HCT116 (cell line): ENCODE results near the gene TNFAIP8. TPM values are rescaled to one million over a fixed set of nuclear protein-coding genes. Genes with fewer than 3 reads are reported as not detected.

ENCODE experiments used
- ATAC-seq: fragments of 200-7000 bp; cut with Tn5 transposase; 2 replicates; pipeline ENCODE4 v1.9.1; 2020; ENCODE audit warnings: mild to moderate bottlenecking, moderate library complexity
- BruUV-seq: library from RNA; stranded (reverse); fragments of 400-500 nt; replicated peaks from 2 replicates; lab custom pipeline; 2021; lab: Mats Ljungman, UMichigan
- CTCF ChIA-PET: fragments of 300-600 bp; sonication (Branson Sonifier 250); formaldehyde crosslinking; loops from one replicate; lab custom pipeline; 2021; ENCODE audit warnings: antibody characterized with exemption; lab: Charles Lee
- POLR2A ChIA-PET: fragments of 300-600, 350-600 bp; sonication (Branson Sonifier 250); formaldehyde crosslinking; loops from one replicate; lab custom pipeline; 2021; ENCODE audit warnings: antibody characterized with exemption; lab: Charles Lee
- RAD21 ChIA-PET, 2 experiments: fragments of 300-600 bp; sonication (Branson Sonifier 250); formaldehyde crosslinking; loops; one replicate each; lab custom pipeline; 2023; ENCODE audit warnings: low total read pairs in 2 of 2; ENCODE audit not compliant: uncharacterized antibody in 2 of 2, unreplicated experiment in 2 of 2, low non-redundant PET in 1 of 2; lab: Charles Lee
- DNase-seq: peaks from one replicate; pipeline ENCODE4 v3.0.0-alpha.2; 2010; ENCODE audit warnings: low read depth, low spot score
- H2AFZ ChIP-seq: fragments of 200-600 bp; shearing (Covaris generic), sonication (generic); 2 replicates; pipeline ENCODE4 v1.6.1; 2017; ENCODE audit warnings: low read depth, mixed run types, mixed read lengths, antibody characterized with exemption, low read length; ENCODE audit not compliant: poor library complexity, severe bottlenecking
- H3K27ac ChIP-seq: 2 replicates; pipeline ENCODE4 v1.5.1; 2012; ENCODE audit warnings: low read depth, low read length
- H3K27me3 ChIP-seq: fragments of 200-600 bp; sonication (generic); 2 replicates; pipeline ENCODE4 v1.6.1; 2016; ENCODE audit warnings: mixed run types, low read length, mixed read lengths; ENCODE audit not compliant: insufficient read depth
- H3K36me3 ChIP-seq, 2 experiments: fragments of 200-500 bp in 1 of 2; fragments of 200-600 bp in 1 of 2; sonication (Bioruptor generic) in 1 of 2; sonication (generic) in 1 of 2; 2 replicates each; pipeline versions ENCODE4 v1.5.1 to v1.6.1; 2014 to 2016; ENCODE audit warnings: low read length in 2 of 2, inconsistent platforms in 1 of 2, mixed read lengths in 1 of 2, mixed run types in 1 of 2; ENCODE audit not compliant: insufficient read depth in 2 of 2, control insufficient read depth in 1 of 2
- H3K4me1 ChIP-seq, 2 experiments: fragments of 200-600 bp in 1 of 2; sonication (generic) in 1 of 2; 2 replicates each; pipeline versions ENCODE4 v1.5.1 to v1.6.1; 2012 to 2017; ENCODE audit warnings: low read length in 2 of 2, inconsistent platforms in 1 of 2, mild to moderate bottlenecking in 1 of 2, mixed read lengths in 1 of 2, mixed run types in 1 of 2, moderate library complexity in 1 of 2; ENCODE audit not compliant: insufficient read depth in 2 of 2, control insufficient read depth in 1 of 2
- H3K4me2 ChIP-seq: fragments of 200-600 bp; sonication (generic); 2 replicates; pipeline ENCODE4 v1.6.1; 2017; ENCODE audit warnings: mixed run types, low read length, mixed read lengths
- H3K4me3 ChIP-seq, 2 experiments: fragments of 200-600 bp in 1 of 2; sonication (generic) in 1 of 2; replicated peaks in 1 of 2; 2 replicates each; pipeline ENCODE4 v1.5.1; 2011 to 2016; ENCODE audit warnings: low read length in 2 of 2, control low read depth in 1 of 2, low read depth in 1 of 2, mild to moderate bottlenecking in 1 of 2, mixed read lengths in 1 of 2, mixed run types in 1 of 2
- H3K79me2 ChIP-seq: fragments of 200-600 bp; sonication (generic); 2 replicates; pipeline ENCODE4 v1.6.1; 2017; ENCODE audit warnings: mild to moderate bottlenecking, mixed run types, low read length, moderate library complexity, mixed read lengths; ENCODE audit not compliant: insufficient read depth
- H3K9ac ChIP-seq: fragments of 200-600 bp; sonication (generic); 2 replicates; pipeline ENCODE4 v1.6.1; 2016; ENCODE audit warnings: low read length, mixed read lengths
- H3K9me2 ChIP-seq: fragments of 200-600 bp; sonication (generic), shearing (Covaris generic); 2 replicates; pipeline ENCODE4 v1.6.1; 2017; ENCODE audit warnings: mixed run types, mild to moderate bottlenecking, moderate library complexity; ENCODE audit not compliant: insufficient read depth
- H3K9me3 ChIP-seq, 2 experiments: fragments of 200-500 bp in 1 of 2; fragments of 200-600 bp in 1 of 2; sonication (Bioruptor generic) in 1 of 2; sonication (generic) in 1 of 2; 2 replicates each; pipeline ENCODE4 v1.6.1; 2014 to 2017; ENCODE audit warnings: low read length in 2 of 2, mixed read lengths in 2 of 2, inconsistent platforms in 1 of 2, low read depth in 1 of 2, mild to moderate bottlenecking in 1 of 2, mixed run types in 1 of 2, moderate library complexity in 1 of 2; ENCODE audit not compliant: control insufficient read depth in 1 of 2, insufficient read depth in 1 of 2
- H4K20me1 ChIP-seq: fragments of 200-600 bp; sonication (generic), shearing (Covaris generic); 2 replicates; pipeline ENCODE4 v1.6.1; 2017; ENCODE audit warnings: mixed run types, mild to moderate bottlenecking, moderate library complexity; ENCODE audit not compliant: insufficient read depth
- EGR1 ChIP-seq: IDR thresholded peaks from 2 replicates; pipeline ENCODE4 v1.6.1; 2012; ENCODE audit warnings: low read depth
- ELF1 ChIP-seq: IDR thresholded peaks from 2 replicates; pipeline ENCODE4 v1.6.1; 2012; ENCODE audit warnings: low read depth, borderline replicate concordance
- EZH2 ChIP-seq: fragments of 200-600 bp; sonication (generic); IDR thresholded peaks from 2 replicates; pipeline ENCODE4 v1.6.1; 2017; ENCODE audit warnings: antibody characterized with exemption, mixed run types
- EZH2phosphoT487 ChIP-seq: fragments of 200-600 bp; IDR thresholded peaks from 2 replicates; pipeline ENCODE4 v1.6.1; 2018; ENCODE audit warnings: antibody characterized with exemption, borderline replicate concordance
- FOSL1 ChIP-seq: IDR thresholded peaks from 2 replicates; pipeline ENCODE4 v1.6.1; 2012; ENCODE audit warnings: low read depth
- JUND ChIP-seq: IDR thresholded peaks from 2 replicates; pipeline ENCODE4 v1.6.1; 2012
- POLR2A ChIP-seq: IDR thresholded peaks from 2 replicates; pipeline ENCODE4 v1.7.0; 2011; ENCODE audit warnings: borderline replicate concordance; ENCODE audit not compliant: insufficient read depth, insufficient read length; ENCODE audit errors: extremely low read depth
- POLR2AphosphoS5 ChIP-seq: IDR thresholded peaks from 2 replicates; pipeline ENCODE4 v1.6.1; 2011; ENCODE audit warnings: mild to moderate bottlenecking, low read depth, low read length, moderate library complexity
- RAD21 ChIP-seq: IDR thresholded peaks from 2 replicates; pipeline ENCODE4 v1.6.1; 2012; ENCODE audit warnings: low read depth, mild to moderate bottlenecking
- SIN3A ChIP-seq: IDR thresholded peaks from 2 replicates; pipeline ENCODE4 v1.6.1; 2012; ENCODE audit warnings: low read depth
- SP1 ChIP-seq: IDR thresholded peaks from 2 replicates; pipeline ENCODE4 v1.6.1; 2012; ENCODE audit warnings: low read depth
- SRF ChIP-seq: IDR thresholded peaks from 2 replicates; pipeline ENCODE4 v1.6.1; 2012; ENCODE audit warnings: low read depth
- TCF7L2 ChIP-seq: IDR thresholded peaks from 2 replicates; pipeline ENCODE4 v1.7.0; 2011; ENCODE audit warnings: borderline replicate concordance, inconsistent platforms; ENCODE audit not compliant: insufficient read depth, insufficient read length; ENCODE audit errors: extremely low read depth
- YY1 ChIP-seq: IDR thresholded peaks from 2 replicates; pipeline ENCODE4 v1.6.1; 2011; ENCODE audit warnings: low read length, low read depth, moderate library complexity, mild to moderate bottlenecking; ENCODE audit not compliant: insufficient replicate concordance; ENCODE audit errors: extremely low read depth
- ZFX ChIP-seq: fragments of 450-650 bp; IDR thresholded peaks from 2 replicates; pipeline ENCODE4 v1.6.1; 2017
- intact Hi-C: fragments of 100-400 bp; cut with micrococcal nuclease; formaldehyde crosslinking; loops from 2 replicates; pipeline ENCODE4 v1.10.0; 2022
- total RNA-seq: library from RNA; stranded (reverse); gene quantifications from one replicate; pipeline ENCODE4 v1.2.1, GENCODE V29; 2021; ENCODE audit not compliant: unreplicated experiment
- TF ChIP-seq, protein P1 (sequence below): IDR thresholded peaks from 2 replicates; pipeline ENCODE4 v1.6.1; 2012; ENCODE audit warnings: low read depth
- TF ChIP-seq, protein P2 (sequence below): IDR thresholded peaks from 2 replicates; pipeline ENCODE4 v1.6.1; 2012
- TF ChIP-seq, protein P3 (sequence below): IDR thresholded peaks from 2 replicates; pipeline ENCODE4 v1.6.1; 2012
- TF ChIP-seq, protein P4 (sequence below), 3 experiments: fragments of 200-600 bp in 1 of 3; sonication (generic) in 1 of 3; IDR thresholded peaks in 2 of 3; conservative IDR thresholded peaks in 1 of 3; 2 replicates each; pipeline ENCODE4 v1.5.1; 2012 to 2017; ENCODE audit warnings: low read depth in 2 of 3, low read length in 2 of 3, antibody characterized with exemption in 1 of 3, borderline replicate concordance in 1 of 3, control low read depth in 1 of 3, mild to moderate bottlenecking in 1 of 3, mixed read lengths in 1 of 3, mixed run types in 1 of 3, moderate library complexity in 1 of 3; ENCODE audit not compliant: insufficient read depth in 1 of 3
- TF ChIP-seq, protein P5 (sequence below): IDR thresholded peaks from 2 replicates; pipeline ENCODE4 v1.6.1; 2011; ENCODE audit warnings: mild to moderate bottlenecking, low read length, moderate library complexity; ENCODE audit not compliant: insufficient replicate concordance; ENCODE audit errors: extremely low read depth

TNFAIP8 gene
- total RNA-seq, 1 experiment from 2014 or later: 18.4 TPM

DNA sequence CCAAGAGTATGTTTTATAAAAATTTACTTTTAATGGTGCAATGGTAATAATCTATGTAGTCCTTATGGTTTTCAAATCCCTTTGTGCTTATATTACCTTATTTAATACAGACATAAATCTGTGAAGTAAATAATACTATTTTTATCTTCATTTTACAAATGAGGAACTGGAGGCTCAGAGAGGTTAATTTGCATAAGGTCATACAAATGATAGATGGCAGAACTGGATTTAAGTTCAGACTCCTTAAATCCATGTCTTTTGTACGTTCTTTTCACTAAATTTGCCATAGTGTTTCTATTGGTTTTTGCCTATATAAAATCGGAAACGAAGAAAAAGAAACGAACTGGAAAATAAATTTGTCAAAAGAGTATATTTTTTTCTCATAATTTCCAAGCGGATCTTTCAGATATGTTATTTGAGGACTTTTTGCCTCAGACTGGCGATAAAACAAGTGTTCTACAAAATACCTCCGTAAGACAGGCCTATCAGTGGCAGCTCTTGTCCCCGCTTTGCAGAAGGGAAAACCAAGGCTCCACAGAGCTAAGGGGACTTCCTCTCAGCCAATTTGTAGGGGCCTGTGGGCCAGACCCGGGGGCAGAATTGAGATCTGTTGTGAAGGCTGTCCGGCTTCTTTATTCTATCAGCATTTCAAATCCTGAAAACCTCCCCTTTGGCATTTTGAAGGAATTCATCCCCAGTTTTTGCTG lies 1.1 kb upstream of the TNFAIP8 start:
- H2AFZ ChIP-seq: no peak overlapping the region
- no peaks in the 10 kb centered on the region for H3K36me3 ChIP-seq
- intact Hi-C loops: no loop called here
- no peak overlapping the region for H3K4me2 ChIP-seq
- RAD21 ChIA-PET: no interaction called here
- TF ChIP-seq RAD21 (no peak), YY1 (no peak), EGR1 (no peak), JUND (no peak), SP1 (no peak), EZH2 (no peak), TCF7L2 (no peak), FOSL1 (no peak), ELF1 (no peak), POLR2AphosphoS5 (no peak), POLR2A (no peak), ZFX (no peak), SRF (no peak), EZH2phosphoT487 (no peak), SIN3A (no peak)
- TF ChIP-seq, protein P1, sequence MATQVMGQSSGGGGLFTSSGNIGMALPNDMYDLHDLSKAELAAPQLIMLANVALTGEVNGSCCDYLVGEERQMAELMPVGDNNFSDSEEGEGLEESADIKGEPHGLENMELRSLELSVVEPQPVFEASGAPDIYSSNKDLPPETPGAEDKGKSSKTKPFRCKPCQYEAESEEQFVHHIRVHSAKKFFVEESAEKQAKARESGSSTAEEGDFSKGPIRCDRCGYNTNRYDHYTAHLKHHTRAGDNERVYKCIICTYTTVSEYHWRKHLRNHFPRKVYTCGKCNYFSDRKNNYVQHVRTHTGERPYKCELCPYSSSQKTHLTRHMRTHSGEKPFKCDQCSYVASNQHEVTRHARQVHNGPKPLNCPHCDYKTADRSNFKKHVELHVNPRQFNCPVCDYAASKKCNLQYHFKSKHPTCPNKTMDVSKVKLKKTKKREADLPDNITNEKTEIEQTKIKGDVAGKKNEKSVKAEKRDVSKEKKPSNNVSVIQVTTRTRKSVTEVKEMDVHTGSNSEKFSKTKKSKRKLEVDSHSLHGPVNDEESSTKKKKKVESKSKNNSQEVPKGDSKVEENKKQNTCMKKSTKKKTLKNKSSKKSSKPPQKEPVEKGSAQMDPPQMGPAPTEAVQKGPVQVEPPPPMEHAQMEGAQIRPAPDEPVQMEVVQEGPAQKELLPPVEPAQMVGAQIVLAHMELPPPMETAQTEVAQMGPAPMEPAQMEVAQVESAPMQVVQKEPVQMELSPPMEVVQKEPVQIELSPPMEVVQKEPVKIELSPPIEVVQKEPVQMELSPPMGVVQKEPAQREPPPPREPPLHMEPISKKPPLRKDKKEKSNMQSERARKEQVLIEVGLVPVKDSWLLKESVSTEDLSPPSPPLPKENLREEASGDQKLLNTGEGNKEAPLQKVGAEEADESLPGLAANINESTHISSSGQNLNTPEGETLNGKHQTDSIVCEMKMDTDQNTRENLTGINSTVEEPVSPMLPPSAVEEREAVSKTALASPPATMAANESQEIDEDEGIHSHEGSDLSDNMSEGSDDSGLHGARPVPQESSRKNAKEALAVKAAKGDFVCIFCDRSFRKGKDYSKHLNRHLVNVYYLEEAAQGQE: no peak
- TF ChIP-seq, protein P2, sequence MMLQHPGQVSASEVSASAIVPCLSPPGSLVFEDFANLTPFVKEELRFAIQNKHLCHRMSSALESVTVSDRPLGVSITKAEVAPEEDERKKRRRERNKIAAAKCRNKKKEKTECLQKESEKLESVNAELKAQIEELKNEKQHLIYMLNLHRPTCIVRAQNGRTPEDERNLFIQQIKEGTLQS: no peak
- TF ChIP-seq, protein P3, sequence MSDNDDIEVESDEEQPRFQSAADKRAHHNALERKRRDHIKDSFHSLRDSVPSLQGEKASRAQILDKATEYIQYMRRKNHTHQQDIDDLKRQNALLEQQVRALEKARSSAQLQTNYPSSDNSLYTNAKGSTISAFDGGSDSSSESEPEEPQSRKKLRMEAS: no peak
- TF ChIP-seq, protein P4, sequence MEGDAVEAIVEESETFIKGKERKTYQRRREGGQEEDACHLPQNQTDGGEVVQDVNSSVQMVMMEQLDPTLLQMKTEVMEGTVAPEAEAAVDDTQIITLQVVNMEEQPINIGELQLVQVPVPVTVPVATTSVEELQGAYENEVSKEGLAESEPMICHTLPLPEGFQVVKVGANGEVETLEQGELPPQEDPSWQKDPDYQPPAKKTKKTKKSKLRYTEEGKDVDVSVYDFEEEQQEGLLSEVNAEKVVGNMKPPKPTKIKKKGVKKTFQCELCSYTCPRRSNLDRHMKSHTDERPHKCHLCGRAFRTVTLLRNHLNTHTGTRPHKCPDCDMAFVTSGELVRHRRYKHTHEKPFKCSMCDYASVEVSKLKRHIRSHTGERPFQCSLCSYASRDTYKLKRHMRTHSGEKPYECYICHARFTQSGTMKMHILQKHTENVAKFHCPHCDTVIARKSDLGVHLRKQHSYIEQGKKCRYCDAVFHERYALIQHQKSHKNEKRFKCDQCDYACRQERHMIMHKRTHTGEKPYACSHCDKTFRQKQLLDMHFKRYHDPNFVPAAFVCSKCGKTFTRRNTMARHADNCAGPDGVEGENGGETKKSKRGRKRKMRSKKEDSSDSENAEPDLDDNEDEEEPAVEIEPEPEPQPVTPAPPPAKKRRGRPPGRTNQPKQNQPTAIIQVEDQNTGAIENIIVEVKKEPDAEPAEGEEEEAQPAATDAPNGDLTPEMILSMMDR (IDR thresholded peaks at IDR 0.05 in 2 of 3, conservative IDR thresholded peaks at IDR 0.05 in 1 of 3; ENCODE audit: borderline replicate concordance in 1 of 3, insufficient read depth in 1 of 3, low read depth in 2 of 3, low read length in 2 of 3): no peak
- TF ChIP-seq, protein P5, sequence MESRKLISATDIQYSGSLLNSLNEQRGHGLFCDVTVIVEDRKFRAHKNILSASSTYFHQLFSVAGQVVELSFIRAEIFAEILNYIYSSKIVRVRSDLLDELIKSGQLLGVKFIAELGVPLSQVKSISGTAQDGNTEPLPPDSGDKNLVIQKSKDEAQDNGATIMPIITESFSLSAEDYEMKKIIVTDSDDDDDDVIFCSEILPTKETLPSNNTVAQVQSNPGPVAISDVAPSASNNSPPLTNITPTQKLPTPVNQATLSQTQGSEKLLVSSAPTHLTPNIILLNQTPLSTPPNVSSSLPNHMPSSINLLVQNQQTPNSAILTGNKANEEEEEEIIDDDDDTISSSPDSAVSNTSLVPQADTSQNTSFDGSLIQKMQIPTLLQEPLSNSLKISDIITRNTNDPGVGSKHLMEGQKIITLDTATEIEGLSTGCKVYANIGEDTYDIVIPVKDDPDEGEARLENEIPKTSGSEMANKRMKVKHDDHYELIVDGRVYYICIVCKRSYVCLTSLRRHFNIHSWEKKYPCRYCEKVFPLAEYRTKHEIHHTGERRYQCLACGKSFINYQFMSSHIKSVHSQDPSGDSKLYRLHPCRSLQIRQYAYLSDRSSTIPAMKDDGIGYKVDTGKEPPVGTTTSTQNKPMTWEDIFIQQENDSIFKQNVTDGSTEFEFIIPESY: no peak
- TF ChIP-seq, all 23 proteins: peak for 0
- CTCF ChIA-PET: no interaction called here
- DNase-seq (no peak), ATAC-seq (no peak)
- Histone ChIP-seq H3K9me3 (no peaks in the 10 kb centered on the region), H3K79me2 (no peaks in the 10 kb centered on the region), H3K27ac (no peak overlapping the region), H4K20me1 (no peaks in the 10 kb centered on the region), H3K9me2 (no peaks in the 10 kb centered on the region), H3K27me3 (no peaks in the 10 kb centered on the region), H3K9ac (no peak overlapping the region), H3K4me1 (no peaks in the 10 kb centered on the region), H3K4me3 (no peak overlapping the region)
- POLR2A ChIA-PET: no interaction called here
- no TSS peak for BruUV-seq
